GM12878 (cell line): ENCODE measurements around the gene PEX12. TPM values are rescaled to one million over a fixed set of nuclear protein-coding genes. Genes with fewer than 3 reads are reported as not detected.

Experiments used
- ATF2 ChIP-seq: IDR thresholded peaks from 2 replicates; pipeline ENCODE4 v1.6.1; 2012; ENCODE audit warnings: low read length, inconsistent platforms
- CHD4 ChIP-seq: fragments of 200-600 bp; sonication (generic); IDR thresholded peaks from 2 replicates; pipeline ENCODE4 v1.6.1; 2016; ENCODE audit warnings: mild to moderate bottlenecking
- CREB1 ChIP-seq: IDR thresholded peaks from 2 replicates; pipeline ENCODE4 v1.6.1; 2012; ENCODE audit warnings: low read depth, mild to moderate bottlenecking, inconsistent platforms
- DPF2 ChIP-seq: fragments of 450-650 bp; IDR thresholded peaks from 2 replicates; pipeline ENCODE4 v1.6.1; 2017; ENCODE audit warnings: mild to moderate bottlenecking
- E2F4 ChIP-seq: IDR thresholded peaks from 2 replicates; pipeline ENCODE4 v1.6.1; 2012; ENCODE audit warnings: low read depth, low read length, improper control_type of control experiment
- EED ChIP-seq: sonication (generic); IDR thresholded peaks from 2 replicates; pipeline ENCODE4 v1.6.1; 2016; ENCODE audit warnings: antibody characterized with exemption, low read depth
- EGR1 ChIP-seq, 2 experiments: IDR thresholded peaks; 1 replicate in 1 of 2; 2 replicates in 1 of 2; pipeline ENCODE4 v1.6.1; 2011 to 2012; ENCODE audit warnings: low read depth in 2 of 2, low read length in 2 of 2, borderline replicate concordance in 1 of 2, mild to moderate bottlenecking in 1 of 2, moderate library complexity in 1 of 2
- FOS ChIP-seq: IDR thresholded peaks from 3 replicates; pipeline ENCODE4 v1.6.1; 2011; ENCODE audit warnings: borderline replicate concordance; ENCODE audit not compliant: insufficient read length; ENCODE audit errors: extremely low read depth
- GABPA ChIP-seq: IDR thresholded peaks from 2 replicates; pipeline ENCODE4 v1.6.1; 2014; ENCODE audit warnings: antibody characterized with exemption, low read depth, mild to moderate bottlenecking, inconsistent platforms
- GATAD2B ChIP-seq: fragments of 450-650 bp; conservative IDR thresholded peaks from 2 replicates; pipeline ENCODE4 v1.6.1; 2017; ENCODE audit warnings: low read depth, mild to moderate bottlenecking, moderate library complexity
- HCFC1 ChIP-seq: fragments of 150-350 bp; IDR thresholded peaks from 2 replicates; pipeline ENCODE4 v1.6.1; 2014; ENCODE audit warnings: low read length
- HSF1 ChIP-seq: fragments of 150-350 bp; IDR thresholded peaks from 2 replicates; pipeline ENCODE4 v1.6.1; 2014; ENCODE audit warnings: mild to moderate bottlenecking, low read depth, low read length
- IKZF1 ChIP-seq: fragments of 450-650 bp; conservative IDR thresholded peaks from 2 replicates; pipeline ENCODE4 v1.6.1; 2017; ENCODE audit warnings: antibody characterized with exemption, mild to moderate bottlenecking
- NRF1 ChIP-seq: conservative IDR thresholded peaks from 2 replicates; pipeline ENCODE4 v1.6.1; 2011; ENCODE audit warnings: mild to moderate bottlenecking, low read depth, low read length, improper control_type of control experiment
- PML ChIP-seq: IDR thresholded peaks from 2 replicates; pipeline ENCODE4 v1.6.1; 2012; ENCODE audit warnings: low read length, inconsistent platforms
- RFX5 ChIP-seq: IDR thresholded peaks from 2 replicates; pipeline ENCODE4 v1.6.1; 2011; ENCODE audit warnings: low read depth, low read length, improper control_type of control experiment
- SREBF2 ChIP-seq: IDR thresholded peaks from 2 replicates; pipeline ENCODE4 v1.6.1; 2012; ENCODE audit warnings: mild to moderate bottlenecking, low read length
- ZBTB4 ChIP-seq: fragments of 450-650 bp; formaldehyde crosslinking; IDR thresholded peaks from 2 replicates; pipeline ENCODE4 v1.4.0; 2022; ENCODE audit warnings: mild to moderate bottlenecking, moderate library complexity
- ZNF592 ChIP-seq: fragments of 450-650 bp; IDR thresholded peaks from 2 replicates; pipeline ENCODE4 v1.6.1; 2017; ENCODE audit warnings: mild to moderate bottlenecking, moderate library complexity
- polyA plus RNA-seq, 11 experiments: library from polyadenylated mRNA; depleted of rRNA in 4 of 11; unstranded in 6 of 11; stranded (reverse) in 5 of 11; fragments of >200 nt; fragmentation: Nextera tagmentation in 4 of 11; fragmentation: Illumina TruSeq in 1 of 11; extraction: Ambion mirVana in 4 of 11; extraction: Trizol in 1 of 11; gene quantifications; 1 replicate in 1 of 11; 2 replicates in 10 of 11; pipeline versions ENCODE4 v1.2.1 to v1.2.3, GENCODE V29; 2011 to 2016; ENCODE audit warnings: inconsistent platforms in 2 of 11, missing spikeins in 2 of 11, low read depth in 1 of 11
- total RNA-seq, 4 experiments: library from RNA; depleted of rRNA in 3 of 4; stranded (reverse); fragments of >200 nt in 3 of 4; fragmentation: Illumina TruSeq in 1 of 4; extraction: Trizol in 1 of 4; gene quantifications; 2 replicates each; pipeline versions ENCODE4 v1.2.1 to v1.2.3, GENCODE V29; 2013 to 2021

Gene PEX12
- total and polyA plus RNA-seq, 10 of the 15 experiments (the other 5 are each of a cell fraction or from before 2014, with no cell fraction given) = 2.9 to 15.8 (median 4.6) TPM

GRCh38 chr17:35578197-35578928, at the start of gene PEX12 (continued):
- peak; percentile 97 for TF ChIP-seq GABPA
- no peak for TF ChIP-seq E2F4
- TF ChIP-seq DPF2 = peak; percentile 45; the same call in 1 of the 2 replicates
- TF ChIP-seq NRF1 = no peak
- no peak for TF ChIP-seq ZNF592
- peak; percentile 96 for TF ChIP-seq CREB1
- TF ChIP-seq HCFC1 = peak; percentile 76
- TF ChIP-seq PML = peak; percentile 96
- no peak for TF ChIP-seq HSF1
- TF ChIP-seq ATF2 = no peak
- TF ChIP-seq RFX5 = no peak
- TF ChIP-seq SREBF2 = 0 out of 2 replicates have a peak, but pooled peaks have one; percentile 19
- peak in 1 of 2 experiments; percentile 96; a peak in 2 of 3 replicates for TF ChIP-seq EGR1 (IDR thresholded peaks at IDR 0.05; ENCODE audit: borderline replicate concordance in 1 of 2, low read depth in 2 of 2, low read length in 2 of 2)
- TF ChIP-seq CHD4 = no peak
- TF ChIP-seq ZBTB4 (CRISPR knock-in tag) = no peak
- TF ChIP-seq IKZF1 = peak; percentile 99
- TF ChIP-seq FOS = no peak
- peak; percentile 68; the same call in 1 of the 2 replicates for TF ChIP-seq GATAD2B
- no peak for TF ChIP-seq EED
